IMR-90 (cell line): Measurements from ENCODE around the gene LHX1. TPM values are rescaled to one million over a fixed set of nuclear protein-coding genes. Genes with fewer than 3 reads are reported as not detected.

Source experiments
- ATAC-seq: fragments of 200-7000 bp; cut with Tn5 transposase; 2 replicates; pipeline ENCODE4 v1.9.1; 2020; ENCODE audit warnings: low read depth, mild to moderate bottlenecking, moderate library complexity
- BruUV-seq: library from RNA; stranded (reverse); fragments of 400-500 nt; replicated peaks from 2 replicates; lab custom pipeline; 2021; lab: Mats Ljungman, UMichigan
- CTCF ChIA-PET: fragments of 300-600 bp; formaldehyde crosslinking; extraction: SDS; loops from one replicate; lab custom pipeline; 2021; ENCODE audit warnings: antibody characterized with exemption; lab: Yijun Ruan, JAX
- POLR2A ChIA-PET: fragments of 300-600 bp; sonication (Branson Sonifier 250); formaldehyde crosslinking; loops from one replicate; lab custom pipeline; 2022; ENCODE audit warnings: antibody characterized with exemption; ENCODE audit not compliant: unreplicated experiment; lab: Charles Lee
- DNase-seq: peaks from one replicate; pipeline ENCODE4 v3.0.0; 2013
- H2AFZ ChIP-seq: replicated peaks from 2 replicates; pipeline ENCODE3; 2013; ENCODE audit warnings: low read length, mild to moderate bottlenecking; ENCODE audit not compliant: poor library complexity
- H2AK5ac ChIP-seq: 2 replicates; pipeline ENCODE4 v1.6.1; 2013; ENCODE audit warnings: low read depth, low read length, inconsistent platforms
- H2AK9ac ChIP-seq: replicated peaks from 2 replicates; pipeline ENCODE3; 2013; ENCODE audit warnings: mild to moderate bottlenecking, low read depth, low read length, moderate library complexity; ENCODE audit not compliant: poor library complexity
- H2BK120ac ChIP-seq: 2 replicates; pipeline ENCODE4 v1.6.1; 2013; ENCODE audit warnings: low read depth, low read length, inconsistent platforms
- H2BK15ac ChIP-seq: 3 replicates; pipeline ENCODE4 v1.6.1; 2013; ENCODE audit warnings: low read depth, low read length, inconsistent platforms
- H2BK20ac ChIP-seq: 2 replicates; pipeline ENCODE4 v1.6.1; 2013; ENCODE audit warnings: low read depth, mild to moderate bottlenecking, inconsistent platforms, low read length, moderate library complexity
- H2BK5ac ChIP-seq: 2 replicates; pipeline ENCODE4 v1.6.1; 2013; ENCODE audit warnings: mild to moderate bottlenecking, low read depth, low read length, inconsistent platforms; ENCODE audit not compliant: poor library complexity, severe bottlenecking
- H3K14ac ChIP-seq: replicated peaks from 2 replicates; pipeline ENCODE4 v1.6.1; 2013; ENCODE audit warnings: low read depth, low read length, inconsistent platforms
- H3K18ac ChIP-seq: 2 replicates; pipeline ENCODE4 v1.6.1; 2013; ENCODE audit warnings: low read depth, low read length, control low read depth
- H3K23ac ChIP-seq: 2 replicates; pipeline ENCODE4 v1.6.1; 2013; ENCODE audit warnings: low read depth, low read length, inconsistent platforms
- H3K27ac ChIP-seq: 2 replicates; pipeline ENCODE4 v1.5.1; 2013; ENCODE audit warnings: mild to moderate bottlenecking, control low read depth, low read length; ENCODE audit not compliant: insufficient read depth
- H3K27me3 ChIP-seq: 2 replicates; pipeline ENCODE4 v1.6.1; 2013; ENCODE audit warnings: low read length; ENCODE audit not compliant: control insufficient read depth, insufficient read depth
- H3K36me3 ChIP-seq: 2 replicates; pipeline ENCODE4 v1.6.1; 2013; ENCODE audit warnings: low read length, mixed read lengths; ENCODE audit not compliant: control insufficient read depth, insufficient read depth
- H3K4ac ChIP-seq: 2 replicates; pipeline ENCODE4 v1.6.1; 2013; ENCODE audit warnings: low read depth, low read length, inconsistent platforms
- H3K4me1 ChIP-seq: 2 replicates; pipeline ENCODE4 v1.6.1; 2013; ENCODE audit warnings: low read length, mixed read lengths; ENCODE audit not compliant: control insufficient read depth, insufficient read depth
- H3K4me2 ChIP-seq: 2 replicates; pipeline ENCODE4 v1.6.1; 2013; ENCODE audit warnings: low read depth, mild to moderate bottlenecking, control low read depth, low read length, moderate library complexity
- H3K4me3 ChIP-seq: 2 replicates; pipeline ENCODE4 v1.5.1; 2013; ENCODE audit warnings: low read depth, mild to moderate bottlenecking, control low read depth, low read length, moderate library complexity; ENCODE audit not compliant: insufficient read depth
- H3K56ac ChIP-seq: 2 replicates; pipeline ENCODE4 v1.6.1; 2013; ENCODE audit warnings: low read length, inconsistent platforms; ENCODE audit not compliant: insufficient read depth; ENCODE audit errors: extremely low read depth
- H3K79me1 ChIP-seq, 2 experiments: 2 replicates each; pipeline ENCODE4 v1.6.1; 2013; ENCODE audit warnings: low read length in 2 of 2, inconsistent platforms in 1 of 2, low read depth in 1 of 2
- H3K9ac ChIP-seq: 2 replicates; pipeline ENCODE4 v1.6.1; 2013; ENCODE audit warnings: low read depth, low read length, control low read depth
- H3K9me1 ChIP-seq: 2 replicates; pipeline ENCODE4 v1.6.1; 2013; ENCODE audit warnings: low read length, inconsistent platforms; ENCODE audit not compliant: insufficient read depth
- H3K9me3 ChIP-seq: 2 replicates; pipeline ENCODE4 v1.6.1; 2013; ENCODE audit warnings: low read length; ENCODE audit not compliant: control insufficient read depth, insufficient read depth
- H4K20me1 ChIP-seq: 2 replicates; pipeline ENCODE4 v1.6.1; 2013; ENCODE audit warnings: low read length, inconsistent platforms; ENCODE audit not compliant: insufficient read depth
- H4K5ac ChIP-seq: 2 replicates; pipeline ENCODE4 v1.6.1; 2013; ENCODE audit warnings: mild to moderate bottlenecking, low read depth, low read length, control low read depth
- H4K8ac ChIP-seq, 2 experiments: 2 replicates each; pipeline ENCODE4 v1.6.1; 2013; ENCODE audit warnings: low read depth in 2 of 2, low read length in 2 of 2, control low read depth in 1 of 2, inconsistent platforms in 1 of 2
- H4K91ac ChIP-seq: 2 replicates; pipeline ENCODE4 v1.6.1; 2013; ENCODE audit warnings: low read depth, low read length, inconsistent platforms; ENCODE audit not compliant: insufficient read depth
- CEBPB ChIP-seq: IDR thresholded peaks from 2 replicates; pipeline ENCODE4 v1.6.1; 2012; ENCODE audit warnings: low read depth, low read length, improper control_type of control experiment
- FOS ChIP-seq: fragments of 150-350 bp; IDR thresholded peaks from 2 replicates; pipeline ENCODE4 v1.6.1; 2016; ENCODE audit warnings: low read depth, low read length
- MAFK ChIP-seq: IDR thresholded peaks from 2 replicates; pipeline ENCODE4 v1.6.1; 2012; ENCODE audit warnings: low read depth, low read length, improper control_type of control experiment
- MXI1 ChIP-seq: IDR thresholded peaks from 2 replicates; pipeline ENCODE4 v1.6.1; 2012; ENCODE audit warnings: low read depth, mild to moderate bottlenecking, low read length, moderate library complexity, borderline replicate concordance
- NFE2L2 ChIP-seq: fragments of 150-350 bp; IDR thresholded peaks from 2 replicates; pipeline ENCODE4 v1.6.1; 2016; ENCODE audit warnings: low read depth, mild to moderate bottlenecking, low read length
- POLR2A ChIP-seq: IDR thresholded peaks from 2 replicates; pipeline ENCODE4 v1.6.1; 2012; ENCODE audit warnings: mild to moderate bottlenecking, low read depth, low read length
- RAD21 ChIP-seq: IDR thresholded peaks from 2 replicates; pipeline ENCODE4 v1.6.1; 2012; ENCODE audit warnings: low read length, improper control_type of control experiment
- SMC3 ChIP-seq: fragments of 150-350 bp; IDR thresholded peaks from 2 replicates; pipeline ENCODE4 v1.6.1; 2016; ENCODE audit warnings: low read depth, mild to moderate bottlenecking, antibody characterized with exemption, low read length, moderate library complexity
- USF2 ChIP-seq: fragments of 150-350 bp; IDR thresholded peaks from 2 replicates; pipeline ENCODE4 v1.6.1; 2017; ENCODE audit warnings: mild to moderate bottlenecking, antibody characterized with exemption, low read length, low read depth
- WGBS, 2 experiments: methylation state at CpG; one replicate each; pipeline versions ENCODE4 v1.1.5 to v1.1.7; 2013; ENCODE audit warnings: missing lambda C conversion rate in 2 of 2; ENCODE audit not compliant: insufficient read length in 1 of 2; ENCODE audit errors: extremely low coverage in 2 of 2; 5-methylcytosine and 5-hydroxymethylcytosine counted together
- dilution Hi-C: fragments of 300-500 bp; cut with HindIII; formaldehyde crosslinking; loops from one replicate; pipeline ENCODE4 v1.14.3; 2018; ENCODE audit warnings: low sequenced_read_pairs; ENCODE audit not compliant: unreplicated experiment
- in situ Hi-C: fragments of 300-500 bp; cut with MboI; formaldehyde crosslinking; loops from 3 replicates; pipeline ENCODE4 v1.14.3; 2019; ENCODE audit warnings: low sequenced_read_pairs, inconsistent platforms, mixed read lengths
- intact Hi-C: fragments of 100-400 bp; cut with micrococcal nuclease; formaldehyde crosslinking; loops from 2 replicates; pipeline ENCODE4 v1.10.0; 2022
- polyA plus RNA-seq, 3 experiments: library from polyadenylated mRNA; depleted of rRNA; stranded (reverse); fragments of >200 nt; gene quantifications; 2 replicates each; pipeline ENCODE4 v1.2.3, GENCODE V29; 2012; ENCODE audit warnings: low replicate concordance in 1 of 3
- total RNA-seq: library from RNA; depleted of rRNA; stranded (reverse); fragments of >200 nt; gene quantifications from 2 replicates; pipeline ENCODE4 v1.2.3, GENCODE V29; 2012
- TF ChIP-seq, protein P1 (sequence below): fragments of 150-350 bp; IDR thresholded peaks from 2 replicates; pipeline ENCODE4 v1.6.1; 2016; ENCODE audit warnings: low read depth, mild to moderate bottlenecking, low read length, moderate library complexity, borderline replicate concordance
- TF ChIP-seq, protein P2 (sequence below): conservative IDR thresholded peaks from 2 replicates; pipeline ENCODE4 v1.5.1; 2012; ENCODE audit warnings: mild to moderate bottlenecking, low read depth, low read length, improper control_type of control experiment

Gene LHX1
- total and polyA plus RNA-seq, 2 of the 4 experiments (the other 2 are of a cell fraction) = not detected

- H4K91ac ChIP-seq = no peak overlapping the region
- no peak for TF ChIP-seq MAFK
- TF ChIP-seq SMC3 = no peak
- TF ChIP-seq RAD21 = no peak
- TF ChIP-seq NFE2L2 = no peak
- TF ChIP-seq, protein P1, sequence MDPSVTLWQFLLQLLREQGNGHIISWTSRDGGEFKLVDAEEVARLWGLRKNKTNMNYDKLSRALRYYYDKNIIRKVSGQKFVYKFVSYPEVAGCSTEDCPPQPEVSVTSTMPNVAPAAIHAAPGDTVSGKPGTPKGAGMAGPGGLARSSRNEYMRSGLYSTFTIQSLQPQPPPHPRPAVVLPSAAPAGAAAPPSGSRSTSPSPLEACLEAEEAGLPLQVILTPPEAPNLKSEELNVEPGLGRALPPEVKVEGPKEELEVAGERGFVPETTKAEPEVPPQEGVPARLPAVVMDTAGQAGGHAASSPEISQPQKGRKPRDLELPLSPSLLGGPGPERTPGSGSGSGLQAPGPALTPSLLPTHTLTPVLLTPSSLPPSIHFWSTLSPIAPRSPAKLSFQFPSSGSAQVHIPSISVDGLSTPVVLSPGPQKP = no peak
- no peak for TF ChIP-seq CEBPB
- TF ChIP-seq FOS = no peak
- TF ChIP-seq, protein P2, sequence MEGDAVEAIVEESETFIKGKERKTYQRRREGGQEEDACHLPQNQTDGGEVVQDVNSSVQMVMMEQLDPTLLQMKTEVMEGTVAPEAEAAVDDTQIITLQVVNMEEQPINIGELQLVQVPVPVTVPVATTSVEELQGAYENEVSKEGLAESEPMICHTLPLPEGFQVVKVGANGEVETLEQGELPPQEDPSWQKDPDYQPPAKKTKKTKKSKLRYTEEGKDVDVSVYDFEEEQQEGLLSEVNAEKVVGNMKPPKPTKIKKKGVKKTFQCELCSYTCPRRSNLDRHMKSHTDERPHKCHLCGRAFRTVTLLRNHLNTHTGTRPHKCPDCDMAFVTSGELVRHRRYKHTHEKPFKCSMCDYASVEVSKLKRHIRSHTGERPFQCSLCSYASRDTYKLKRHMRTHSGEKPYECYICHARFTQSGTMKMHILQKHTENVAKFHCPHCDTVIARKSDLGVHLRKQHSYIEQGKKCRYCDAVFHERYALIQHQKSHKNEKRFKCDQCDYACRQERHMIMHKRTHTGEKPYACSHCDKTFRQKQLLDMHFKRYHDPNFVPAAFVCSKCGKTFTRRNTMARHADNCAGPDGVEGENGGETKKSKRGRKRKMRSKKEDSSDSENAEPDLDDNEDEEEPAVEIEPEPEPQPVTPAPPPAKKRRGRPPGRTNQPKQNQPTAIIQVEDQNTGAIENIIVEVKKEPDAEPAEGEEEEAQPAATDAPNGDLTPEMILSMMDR = no peak
- TF ChIP-seq MXI1 = no peak
- TF ChIP-seq USF2 = no peak
- no peak for TF ChIP-seq POLR2A
These were observed 10.6 kb upstream of the LHX1 start for GRCh38 chr17:36926701-36927100.

More at GRCh38 chr17:36926701-36927100, 10.6 kb upstream of the LHX1 start:
- no peaks in the 10 kb centered on the region for H4K20me1 ChIP-seq
- dilution Hi-C loops (no loop called here), intact Hi-C loops (no loop called here), in situ Hi-C loops (no loop called here)
- H2AK5ac ChIP-seq = no peak overlapping the region
- H3K18ac ChIP-seq = no peak overlapping the region
- no TSS peak for BruUV-seq
- peaks cover 2% of the 10 kb centered on the region; the same call in 1 of the 2 replicates for H3K9me3 ChIP-seq
- POLR2A ChIA-PET = no interaction called here
- H2BK20ac ChIP-seq = no peak overlapping the region
- no peaks in the 10 kb centered on the region for H3K79me1 ChIP-seq
- H3K27ac ChIP-seq = no peak overlapping the region
- WGBS, 2 experiments = no CpG with 5 or more reads among the region's 2 CpGs
- ATAC-seq (no peak), DNase-seq (no peak)
- CTCF ChIA-PET = no interaction called here
- H3K23ac ChIP-seq = no peak overlapping the region
- no peak overlapping the region for H2BK5ac ChIP-seq
- no peak overlapping the region for H4K5ac ChIP-seq
- no peak overlapping the region for H3K4ac ChIP-seq
- no peaks in the 10 kb centered on the region; the same call in 1 of the 2 replicates for H3K4me1 ChIP-seq
- no peak overlapping the region for H4K8ac ChIP-seq
- no peak overlapping the region for H2BK120ac ChIP-seq
- no peak overlapping the region for H3K4me3 ChIP-seq
- no peak overlapping the region for H3K4me2 ChIP-seq
- no peak overlapping the region for H3K14ac ChIP-seq
- no peaks in the 10 kb centered on the region for H3K36me3 ChIP-seq
- H3K56ac ChIP-seq = no peak overlapping the region
- no peak overlapping the region for H2BK15ac ChIP-seq
- no peak overlapping the region for H3K9ac ChIP-seq
- H2AK9ac ChIP-seq = no peak overlapping the region
- H3K9me1 ChIP-seq = peaks cover 4% of the 10 kb centered on the region; the same call in 1 of the 2 replicates
- peaks cover 78% of the 10 kb centered on the region for H3K27me3 ChIP-seq
- H2AFZ ChIP-seq = no peak overlapping the region
